Activated naive CD8-positive, alpha-beta T cell treated with anti-CD3 and anti-CD28 coated beads, Interleukin-2, amount 10 ng/mL, durations not matched to agents 7 days and 5 days (primary cell): Measurements from ENCODE around the gene KCTD19. TPM values are rescaled to one million over a fixed set of nuclear protein-coding genes. Genes with fewer than 3 reads are reported as not detected.

ENCODE experiments used
- ATAC-seq: fragments of 150-1000 bp; cut with Tn5 transposase; one replicate; pipeline ENCODE4 v1.10.0; 2021; ENCODE audit warnings: low read depth, moderate library complexity
- POLR2A ChIA-PET: fragments of 350-600 bp; sonication (Branson Sonifier 250); formaldehyde crosslinking; loops from one replicate; lab custom pipeline; 2021; ENCODE audit warnings: antibody characterized with exemption; lab: Charles Lee
- DNase-seq: peaks from one replicate; pipeline ENCODE4 v3.0.0; 2021
- H3K27ac Mint-ChIP-seq: one replicate; pipeline ENCODE4 v1.8.0; 2022; ENCODE audit warnings: mild to moderate bottlenecking, mixed read lengths
- H3K27me3 Mint-ChIP-seq: one replicate; pipeline ENCODE4 v1.8.0; 2022; ENCODE audit warnings: mild to moderate bottlenecking, moderate library complexity, mixed read lengths
- H3K36me3 Mint-ChIP-seq: one replicate; pipeline ENCODE4 v1.8.0; 2021; ENCODE audit warnings: mild to moderate bottlenecking, mixed read lengths
- H3K4me1 Mint-ChIP-seq: one replicate; pipeline ENCODE4 v1.8.0; 2021; ENCODE audit warnings: mixed read lengths
- H3K4me3 Mint-ChIP-seq: one replicate; pipeline ENCODE4 v1.8.0; 2022; ENCODE audit warnings: mild to moderate bottlenecking, moderate library complexity, mixed read lengths
- H3K9me3 Mint-ChIP-seq: one replicate; pipeline ENCODE4 v1.8.0; 2021; ENCODE audit warnings: mixed read lengths
- total RNA-seq, 2 experiments: library from RNA; stranded (reverse); gene quantifications; one replicate each; pipeline ENCODE4 v1.2.3, GENCODE V29; 2021

KCTD19 gene
- total RNA-seq, 2 experiments from 2014 or later = 1.2 to 1.6 TPM

- Mint-ChIP-seq H3K4me1 (peaks cover 7% of the 10 kb centered on the region), H3K9me3 (no peaks in the 10 kb centered on the region), H3K36me3 (no peaks in the 10 kb centered on the region), H3K27ac (no peak overlapping the region), H3K4me3 (no peak overlapping the region), H3K27me3 (no peaks in the 10 kb centered on the region)
- no peak for DNase-seq
- ATAC-seq = no peak
- POLR2A ChIA-PET = no interaction called here
Measured at GRCh38 chr16:67284699-67285646, 41.6 kb downstream of the KCTD19 start.

- H3K4me1 Mint-ChIP-seq = no peaks in the 10 kb centered on the region
- POLR2A ChIA-PET = no interaction called here
- H3K27me3 Mint-ChIP-seq = no peaks in the 10 kb centered on the region
- no peak overlapping the region for H3K27ac Mint-ChIP-seq
- no peaks in the 10 kb centered on the region for H3K9me3 Mint-ChIP-seq
- H3K36me3 Mint-ChIP-seq = no peaks in the 10 kb centered on the region
- ATAC-seq (no peak), DNase-seq (no peak)
- H3K4me3 Mint-ChIP-seq = no peak overlapping the region
Measured at GRCh38 chr16:67283826-67284555, 42.5 kb downstream of the KCTD19 start.

GRCh38 chr16:67283039-67283825 is 43.3 kb downstream of the KCTD19 start:
- Mint-ChIP-seq H3K27me3 (no peaks in the 10 kb centered on the region), H3K36me3 (no peaks in the 10 kb centered on the region), H3K4me1 (peaks cover 3% of the 10 kb centered on the region), H3K27ac (no peak overlapping the region), H3K9me3 (no peaks in the 10 kb centered on the region), H3K4me3 (no peak overlapping the region)
- DNase-seq (no peak), ATAC-seq (no peak)
- POLR2A ChIA-PET = interaction anchor here (1.0 kb wide), 1 partner anchor 230 kb away, joined by 3 read pairs; no protein-coding TSS in a partner anchor

GRCh38 chr16:67282447-67282805 is 44.1 kb downstream of the KCTD19 start:
- H3K27ac Mint-ChIP-seq = no peak overlapping the region
- H3K4me3 Mint-ChIP-seq = no peak overlapping the region
- no peak for ATAC-seq
- H3K27me3 Mint-ChIP-seq = no peaks in the 10 kb centered on the region
- DNase-seq = no peak
- POLR2A ChIA-PET = interaction anchor here (0.5 to 1.3 kb wide), 3 partner anchors 35 to 229 kb away, joined by 3 to 4 read pairs (median 3); partner anchors contain the start of gene FHOD1
- no peaks in the 10 kb centered on the region for H3K9me3 Mint-ChIP-seq
- peaks cover 8% of the 10 kb centered on the region for H3K4me1 Mint-ChIP-seq
- H3K36me3 Mint-ChIP-seq = no peaks in the 10 kb centered on the region

GRCh38 chr16:67281536-67282446 is 44.8 kb downstream of the KCTD19 start:
- no peak overlapping the region for H3K27ac Mint-ChIP-seq
- POLR2A ChIA-PET = interaction anchor here (1.0 to 1.4 kb wide), 3 partner anchors 34 to 228 kb away, joined by 3 to 4 read pairs (median 3); partner anchors contain the start of gene FHOD1
- H3K4me1 Mint-ChIP-seq = peaks cover 9% of the 10 kb centered on the region
- no peaks in the 10 kb centered on the region for H3K9me3 Mint-ChIP-seq
- H3K27me3 Mint-ChIP-seq = no peaks in the 10 kb centered on the region
- ATAC-seq (no peak), DNase-seq (no peak)
- H3K4me3 Mint-ChIP-seq = no peak overlapping the region
- H3K36me3 Mint-ChIP-seq = no peaks in the 10 kb centered on the region

- peaks cover 5% of the 10 kb centered on the region for H3K36me3 Mint-ChIP-seq
- H3K27ac Mint-ChIP-seq = no peak overlapping the region
- no peak for ATAC-seq
Measured at GRCh38 chr16:67280090-67281015, 46.2 kb downstream of the KCTD19 start.

GRCh38 chr16:67279296-67280089 is 47.0 kb downstream of the KCTD19 start, which contains the start of gene PLEKHG4:
Gene PLEKHG4 (plus strand): TSS chr16:67279532. CDS start chr16:67280045, 513 bp downstream.
- Mint-ChIP-seq H3K36me3 (peaks cover 6% of the 10 kb centered on the region), H3K4me1 (peaks cover 12% of the 10 kb centered on the region), H3K27me3 (no peaks in the 10 kb centered on the region), H3K4me3 (peak within 1 kb of the TSS; percentile 88), H3K27ac (peak within 1 kb of the TSS; percentile 81), H3K9me3 (no peaks in the 10 kb centered on the region)
- DNase-seq = peak; percentile 88
- ATAC-seq = peak; percentile 96
- POLR2A ChIA-PET = interaction anchor here (1.0 to 1.8 kb wide), 4 partner anchors 10 to 35 kb away, joined by 3 to 6 read pairs (median 4); partner anchors contain the start of gene FHOD1

More at GRCh38 chr16:67280090-67281015, 46.2 kb downstream of the KCTD19 start:
- Mint-ChIP-seq H3K27me3 (no peaks in the 10 kb centered on the region), H3K9me3 (no peaks in the 10 kb centered on the region), H3K4me3 (peak overlapping the region; percentile 39), H3K4me1 (peaks cover 10% of the 10 kb centered on the region)
- POLR2A ChIA-PET = interaction anchor here (1.4 kb wide), 1 partner anchor 35 kb away, joined by 3 read pairs; no protein-coding TSS in a partner anchor
- no peak for DNase-seq

GRCh38 chr16:67278773-67279295 is 47.7 kb downstream of the KCTD19 start:
- Mint-ChIP-seq H3K27ac (peak overlapping the region; percentile 81), H3K27me3 (no peaks in the 10 kb centered on the region), H3K9me3 (no peaks in the 10 kb centered on the region), H3K36me3 (peaks cover 6% of the 10 kb centered on the region), H3K4me1 (peaks cover 12% of the 10 kb centered on the region), H3K4me3 (peak overlapping the region; percentile 88)
- POLR2A ChIA-PET = interaction anchor here (0.9 to 1.8 kb wide), 7 partner anchors 9 to 35 kb away, joined by 3 to 6 read pairs (median 3); partner anchors contain the start of genes FHOD1 and SLC9A5
- peak; percentile 59 for ATAC-seq
- no peak for DNase-seq

- no peaks in the 10 kb centered on the region for H3K27me3 Mint-ChIP-seq
- peak overlapping the region; percentile 88 for H3K4me3 Mint-ChIP-seq
- peaks cover 6% of the 10 kb centered on the region for H3K36me3 Mint-ChIP-seq
- H3K27ac Mint-ChIP-seq = peak overlapping the region; percentile 81
- POLR2A ChIA-PET = interaction anchor here (0.9 to 1.8 kb wide), 7 partner anchors 8 to 34 kb away, joined by 3 to 6 read pairs (median 3); partner anchors contain the start of genes FHOD1 and SLC9A5
- DNase-seq (no peak), ATAC-seq (no peak)
- H3K9me3 Mint-ChIP-seq = no peaks in the 10 kb centered on the region
- peaks cover 12% of the 10 kb centered on the region for H3K4me1 Mint-ChIP-seq
Measured at GRCh38 chr16:67277999-67278772, 48.4 kb downstream of the KCTD19 start.
